PFSK-1 (cell line): Measurements from ENCODE around the gene MARCHF3.

Experiments used
- FOXP2 ChIP-seq: optimal IDR thresholded peaks from 2 replicates; pipeline ENCODE3; 2011; ENCODE audit warnings: borderline replicate concordance, control low read depth, inconsistent platforms; ENCODE audit not compliant: insufficient read depth; ENCODE audit errors: extremely low read length, extremely low read depth
- POLR2AphosphoS5 ChIP-seq: IDR thresholded peaks from 2 replicates; pipeline ENCODE4 v1.6.1; 2012; ENCODE audit warnings: low read depth, mild to moderate bottlenecking, control low read depth, low read length, moderate library complexity
- SIN3A ChIP-seq: IDR thresholded peaks from 2 replicates; pipeline ENCODE4 v1.6.1; 2012; ENCODE audit warnings: mild to moderate bottlenecking, low read length, moderate library complexity, borderline replicate concordance; ENCODE audit not compliant: insufficient read depth
- TAF1 ChIP-seq: IDR thresholded peaks from 2 replicates; pipeline ENCODE4 v1.6.1; 2012; ENCODE audit warnings: low read length, control low read depth, borderline replicate concordance; ENCODE audit not compliant: insufficient read depth
- TF ChIP-seq, protein P1 (sequence below), 2 experiments: IDR thresholded peaks; 2 replicates each; pipeline versions ENCODE4 v1.6.1 to v1.8.0; 2011 to 2012; ENCODE audit warnings: low read depth in 2 of 2, low read length in 2 of 2, control low read depth in 1 of 2, inconsistent platforms in 1 of 2, mild to moderate bottlenecking in 1 of 2, moderate library complexity in 1 of 2; ENCODE audit not compliant: insufficient read depth in 1 of 2

DNA sequence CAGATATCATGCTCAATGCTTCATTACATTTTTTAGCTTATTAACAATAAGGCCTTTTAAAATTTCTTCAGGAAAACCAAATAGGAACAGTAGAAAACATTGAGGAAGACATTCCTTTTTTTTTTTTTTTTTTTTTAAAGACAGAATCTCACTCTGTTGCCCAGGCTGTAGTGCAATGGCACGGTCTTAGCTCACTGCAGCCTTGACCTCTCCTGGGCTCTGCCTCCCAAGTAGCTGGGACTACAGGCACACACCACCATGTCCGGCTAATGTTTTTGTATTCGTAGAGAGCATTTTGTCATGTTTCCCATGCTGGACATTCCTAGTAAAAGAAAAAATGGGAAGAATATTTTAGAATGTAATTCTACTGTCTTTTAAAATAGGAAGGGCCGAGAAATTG lies 193.1 kb downstream of the MARCHF3 start:
- TF ChIP-seq POLR2AphosphoS5 (no peak), TAF1 (no peak), SIN3A (no peak), FOXP2 (no peak)
- TF ChIP-seq, protein P1, sequence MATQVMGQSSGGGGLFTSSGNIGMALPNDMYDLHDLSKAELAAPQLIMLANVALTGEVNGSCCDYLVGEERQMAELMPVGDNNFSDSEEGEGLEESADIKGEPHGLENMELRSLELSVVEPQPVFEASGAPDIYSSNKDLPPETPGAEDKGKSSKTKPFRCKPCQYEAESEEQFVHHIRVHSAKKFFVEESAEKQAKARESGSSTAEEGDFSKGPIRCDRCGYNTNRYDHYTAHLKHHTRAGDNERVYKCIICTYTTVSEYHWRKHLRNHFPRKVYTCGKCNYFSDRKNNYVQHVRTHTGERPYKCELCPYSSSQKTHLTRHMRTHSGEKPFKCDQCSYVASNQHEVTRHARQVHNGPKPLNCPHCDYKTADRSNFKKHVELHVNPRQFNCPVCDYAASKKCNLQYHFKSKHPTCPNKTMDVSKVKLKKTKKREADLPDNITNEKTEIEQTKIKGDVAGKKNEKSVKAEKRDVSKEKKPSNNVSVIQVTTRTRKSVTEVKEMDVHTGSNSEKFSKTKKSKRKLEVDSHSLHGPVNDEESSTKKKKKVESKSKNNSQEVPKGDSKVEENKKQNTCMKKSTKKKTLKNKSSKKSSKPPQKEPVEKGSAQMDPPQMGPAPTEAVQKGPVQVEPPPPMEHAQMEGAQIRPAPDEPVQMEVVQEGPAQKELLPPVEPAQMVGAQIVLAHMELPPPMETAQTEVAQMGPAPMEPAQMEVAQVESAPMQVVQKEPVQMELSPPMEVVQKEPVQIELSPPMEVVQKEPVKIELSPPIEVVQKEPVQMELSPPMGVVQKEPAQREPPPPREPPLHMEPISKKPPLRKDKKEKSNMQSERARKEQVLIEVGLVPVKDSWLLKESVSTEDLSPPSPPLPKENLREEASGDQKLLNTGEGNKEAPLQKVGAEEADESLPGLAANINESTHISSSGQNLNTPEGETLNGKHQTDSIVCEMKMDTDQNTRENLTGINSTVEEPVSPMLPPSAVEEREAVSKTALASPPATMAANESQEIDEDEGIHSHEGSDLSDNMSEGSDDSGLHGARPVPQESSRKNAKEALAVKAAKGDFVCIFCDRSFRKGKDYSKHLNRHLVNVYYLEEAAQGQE (IDR thresholded peaks at IDR 0.05; ENCODE audit: insufficient read depth in 1 of 2, low read depth in 2 of 2, low read length in 2 of 2) = no peak
